M059J (cell line): ENCODE results near the gene APOL3. TPM values are rescaled to one million over a fixed set of nuclear protein-coding genes. Genes with fewer than 3 reads are reported as not detected.
"Not testable (repeated sequence)": the region's sequence is repeated elsewhere in the genome, so short reads cannot be mapped to it uniquely, and the experiment has no call there.

ENCODE experiments used
- DNase-seq: peaks from one replicate; pipeline ENCODE4 v3.0.0-alpha.2; 2012; ENCODE audit warnings: low read depth
- total RNA-seq: library from RNA; depleted of rRNA; stranded (reverse); fragments of >200 nt; shearing (Covaris generic); gene quantifications from 2 replicates; pipeline ENCODE4 v1.2.3, GENCODE V29; 2014; rRNA removed

Gene APOL3
- total RNA-seq, 1 experiment from 2014 or later, result 11.7 TPM

GRCh38 chr22:36100908-36101307, 59.6 kb downstream of the APOL3 start:
- not testable (repeated sequence) for DNase-seq

GRCh38 chr22:36100134-36100824, 60.3 kb downstream of the APOL3 start:
- no peak for DNase-seq

- not testable (repeated sequence) for DNase-seq
These were observed 61.0 kb downstream of the APOL3 start for GRCh38 chr22:36099561-36099960.

GRCh38 chr22:36097880-36098279, 62.7 kb downstream of the APOL3 start:
- DNase-seq, result no peak

GRCh38 chr22:36090772-36091171, 69.8 kb downstream of the APOL3 start:
- not testable (repeated sequence) for DNase-seq

Other genes starting within 250 kb of the APOL3 start
- gene RBFOX2, start 131.9 kb downstream of the APOL3 start, total RNA-seq, result 59.6 and 78.5 TPM in 2 replicates
- gene APOL4, start 41.1 kb upstream of the APOL3 start, total RNA-seq, result 0.10 TPM in 1 of 2 replicates, not detected in the other
- gene APOL2, start 78.8 kb upstream of the APOL3 start, total RNA-seq, result 45.6 and 64.3 TPM in 2 replicates
- 24.0 and 31.5 TPM in 2 replicates for gene APOL1, start 92.4 kb upstream of the APOL3 start, total RNA-seq
- gene MYH9, start 227.2 kb upstream of the APOL3 start, total RNA-seq, result 151 and 320 TPM in 2 replicates